GM21723 (cell line): ENCODE results near the gene SORL1.

Experiments used
- ATAC-seq: cut with Tn5 transposase; IDR thresholded peaks from one replicate; pipeline ENCODE4 v1.9.1; 2021; ENCODE audit warnings: mild to moderate bottlenecking, moderate library complexity; ENCODE audit not compliant: unreplicated experiment

Gene SORL1

GRCh38 chr11:121427400-121427744, 24.7 kb upstream of the SORL1 start:
- ATAC-seq: no peak

GRCh38 chr11:121429556-121429955, 22.6 kb upstream of the SORL1 start:
- no peak for ATAC-seq

- ATAC-seq: no peak
Observed at GRCh38 chr11:121431820-121432526, 20.1 kb upstream of the SORL1 start.

- no peak for ATAC-seq
Observed at GRCh38 chr11:121435132-121435531, 17.0 kb upstream of the SORL1 start.

- ATAC-seq: no peak
Observed at GRCh38 chr11:121435551-121436511, 16.3 kb upstream of the SORL1 start.

- no peak for ATAC-seq
Observed at GRCh38 chr11:121437018-121437685, 15.0 kb upstream of the SORL1 start.

- ATAC-seq: no peak
Observed at GRCh38 chr11:121437686-121438078, 14.4 kb upstream of the SORL1 start.

- no peak for ATAC-seq
Observed at GRCh38 chr11:121439337-121439736, 12.8 kb upstream of the SORL1 start.

GRCh38 chr11:121439759-121440158, 12.4 kb upstream of the SORL1 start:
- no peak for ATAC-seq

GRCh38 chr11:121441521-121441920, 10.6 kb upstream of the SORL1 start:
- ATAC-seq: no peak

- ATAC-seq: no peak
Observed at GRCh38 chr11:121443688-121444275, 8.3 kb upstream of the SORL1 start.

GRCh38 chr11:121444526-121444925, 7.6 kb upstream of the SORL1 start:
- no peak for ATAC-seq

- no peak for ATAC-seq
Observed at GRCh38 chr11:121445071-121445768, 6.9 kb upstream of the SORL1 start.

- no peak for ATAC-seq
Observed at GRCh38 chr11:121446752-121447156, 5.4 kb upstream of the SORL1 start.

GRCh38 chr11:121448011-121448410, 4.1 kb upstream of the SORL1 start:
- no peak for ATAC-seq

- no peak for ATAC-seq
Observed at GRCh38 chr11:121448431-121448941, 3.6 kb upstream of the SORL1 start.

- ATAC-seq: no peak
Observed at GRCh38 chr11:121449123-121449522, 3.0 kb upstream of the SORL1 start.

GRCh38 chr11:121449626-121450025, 2.5 kb upstream of the SORL1 start:
- ATAC-seq: no peak

- no peak for ATAC-seq
Observed at GRCh38 chr11:121450401-121450800, 1.7 kb upstream of the SORL1 start.
